ENCODE data around the gene AK6. TPM values are rescaled to one million over a fixed set of nuclear protein-coding genes. Genes with fewer than 3 reads are reported as not detected.

Gene AK6
- total and polyA plus RNA-seq, 8 donors: 31.1 to 61.8 (median 51.6) TPM

- no peaks in the 10 kb centered on the region for H3K27me3 ChIP-seq
- no peak overlapping the region for H3K4me3 ChIP-seq
- peaks cover 0 to 38% of the 10 kb centered on the region in 2 donors for H3K36me3 ChIP-seq
- intact Hi-C loops (cut with DNase I): no loop called here
- no peak overlapping the region for H3K27ac ChIP-seq
- ATAC-seq (no peak), DNase-seq (no peak)
- H3K4me1 ChIP-seq: no peaks in the 10 kb centered on the region
- TF ChIP-seq CTCF (IDR thresholded peaks at IDR 0.05): no peak
- H3K9me3 ChIP-seq: no peaks in the 10 kb centered on the region
Observed at GRCh38 chr5:69313428-69313827, 55.9 kb downstream of the AK6 start.

GRCh38 chr5:69312459-69313160, 56.7 kb downstream of the AK6 start:
- no peaks in the 10 kb centered on the region for H3K4me1 ChIP-seq
- no peaks in the 10 kb centered on the region for H3K27me3 ChIP-seq
- ATAC-seq: no peak
- H3K36me3 ChIP-seq: peaks cover 0 to 41% of the 10 kb centered on the region in 2 donors
- intact Hi-C loops (cut with DNase I): no loop called here
- no peak for TF ChIP-seq CTCF (IDR thresholded peaks at IDR 0.05)
- H3K27ac ChIP-seq: peak overlapping the region in 1 of 2 donors; percentile 58
- H3K4me3 ChIP-seq: no peak overlapping the region
- H3K9me3 ChIP-seq: no peaks in the 10 kb centered on the region
- no peak for DNase-seq

DNA sequence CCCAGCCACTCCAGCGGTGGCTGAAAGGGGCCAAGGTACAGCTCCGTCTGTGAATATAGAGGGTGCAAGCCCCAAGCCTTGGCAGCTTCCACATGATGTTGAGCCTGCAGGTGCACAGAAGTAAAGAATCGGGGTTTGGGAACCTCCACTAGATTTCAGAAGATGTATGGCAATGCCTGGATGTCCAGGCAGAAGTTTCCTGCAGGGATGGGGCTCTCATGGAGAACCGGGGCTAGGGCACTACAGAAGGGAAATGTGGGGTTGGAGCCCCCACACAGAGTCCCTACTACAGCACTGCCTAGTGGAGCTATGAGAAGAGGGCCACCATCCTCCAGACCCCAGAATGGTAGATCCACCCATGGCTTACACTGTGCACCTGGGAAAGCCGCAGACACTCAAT, 59.9 kb downstream of the AK6 start:
- no peak for TF ChIP-seq CTCF (IDR thresholded peaks at IDR 0.05)
- Histone ChIP-seq H3K9me3 (no peaks in the 10 kb centered on the region), H3K36me3 (peaks cover 0 to 58% of the 10 kb centered on the region in 2 donors), H3K4me3 (no peak overlapping the region), H3K4me1 (no peaks in the 10 kb centered on the region), H3K27ac (no peak overlapping the region), H3K27me3 (no peaks in the 10 kb centered on the region)
- no peak for ATAC-seq
- no peak for DNase-seq
- intact Hi-C loops (cut with DNase I): no loop called here

DNA sequence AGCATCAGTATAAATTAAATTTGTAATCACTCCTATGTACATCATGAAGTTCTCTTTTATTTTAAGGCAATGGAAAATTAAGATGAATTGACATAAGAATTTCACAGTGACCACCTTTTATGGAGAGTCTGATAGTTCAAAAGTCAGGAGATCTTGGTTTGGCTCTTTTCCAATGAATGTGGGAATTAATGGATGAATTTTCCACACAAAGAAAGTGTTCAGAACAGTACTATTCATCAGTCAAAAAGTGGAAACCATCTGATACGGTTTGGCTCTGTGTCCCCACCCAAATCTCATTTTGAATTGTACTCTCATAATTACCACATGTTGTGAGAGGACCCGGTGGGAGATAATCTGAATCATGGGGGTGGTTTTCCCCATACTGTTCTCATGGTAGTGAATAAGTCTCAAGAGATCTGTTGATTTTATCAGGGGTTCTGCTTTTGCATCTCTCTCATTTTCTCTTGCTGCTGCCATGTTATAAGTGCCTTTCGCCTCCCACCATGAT, 61.2 kb downstream of the AK6 start:
- DNase-seq (no peak), ATAC-seq (no peak)
- no peaks in the 10 kb centered on the region for H3K4me1 ChIP-seq
- TF ChIP-seq CTCF (IDR thresholded peaks at IDR 0.05): no peak
- no peaks in the 10 kb centered on the region for H3K9me3 ChIP-seq
- H3K4me3 ChIP-seq: no peak overlapping the region
- H3K27me3 ChIP-seq: no peaks in the 10 kb centered on the region
- no peak overlapping the region for H3K27ac ChIP-seq
- H3K36me3 ChIP-seq: peaks cover 0 to 48% of the 10 kb centered on the region in 2 donors
- intact Hi-C loops (cut with DNase I): no loop called here

- H3K27ac ChIP-seq: no peak overlapping the region
- no peaks in the 10 kb centered on the region for H3K9me3 ChIP-seq
- no peak for TF ChIP-seq CTCF (IDR thresholded peaks at IDR 0.05)
- ATAC-seq (no peak), DNase-seq (no peak)
- H3K27me3 ChIP-seq: no peaks in the 10 kb centered on the region
- H3K4me3 ChIP-seq: no peak overlapping the region
- H3K36me3 ChIP-seq: peaks cover 0 to 42% of the 10 kb centered on the region in 2 donors
- no peaks in the 10 kb centered on the region for H3K4me1 ChIP-seq
- intact Hi-C loops (cut with DNase I): no loop called here
Observed at GRCh38 chr5:69305512-69305911, 63.8 kb downstream of the AK6 start.

Other genes starting within 250 kb of the AK6 start
- gene CCNB1, start 202.4 kb downstream of the AK6 start, total RNA-seq: 10 to 100 TPM in 1 of 2 donors, 1 to 10 TPM in 1; 8.9 to 30.0 TPM
- gene CCNB1, start 202.4 kb downstream of the AK6 start, polyA plus RNA-seq (ENCODE audit: insufficient read length in 6 of 6): 100 to 1,000 TPM in 2 of 6 donors, 10 to 100 TPM in 4; 65.8 to 146 (median 81.2) TPM
- 1 to 10 TPM; 4.1 to 6.4 TPM for gene CENPH, start 179.9 kb downstream of the AK6 start, total RNA-seq
- 10 to 100 TPM; 16.2 to 30.9 (median 23.1) TPM for gene CENPH, start 179.9 kb downstream of the AK6 start, polyA plus RNA-seq (ENCODE audit: insufficient read length in 6 of 6)
- 10 to 100 TPM; 15.9 to 22.8 TPM for gene CDK7, start 134.6 kb downstream of the AK6 start, total RNA-seq
- 10 to 100 TPM; 31.6 to 38.0 (median 32.6) TPM for gene CDK7, start 134.6 kb downstream of the AK6 start, polyA plus RNA-seq (ENCODE audit: insufficient read length in 6 of 6)
- 10 to 100 TPM; 11.7 to 13.7 TPM for gene CCDC125, start 36.7 kb downstream of the AK6 start, total RNA-seq
- gene CCDC125, start 36.7 kb downstream of the AK6 start, polyA plus RNA-seq (ENCODE audit: insufficient read length in 6 of 6): 10 to 100 TPM; 11.0 to 13.5 (median 12.0) TPM
- gene TAF9, start within 50 bp of the AK6 start, total RNA-seq: 10 to 100 TPM; 39.1 to 40.6 TPM
- gene TAF9, start within 50 bp of the AK6 start, polyA plus RNA-seq (ENCODE audit: insufficient read length in 6 of 6): 10 to 100 TPM; 51.2 to 56.0 (median 53.6) TPM
- 10 to 100 TPM; 18.7 to 19.2 TPM for gene RAD17, start 298 bp upstream of the AK6 start, total RNA-seq
- 10 to 100 TPM; 36.3 to 41.6 (median 37.9) TPM for gene RAD17, start 298 bp upstream of the AK6 start, polyA plus RNA-seq (ENCODE audit: insufficient read length in 6 of 6)
- 10 to 100 TPM; 24.6 to 38.3 TPM for gene MARVELD2, start 45.6 kb upstream of the AK6 start, total RNA-seq
- 10 to 100 TPM; 16.1 to 23.9 (median 21.7) TPM for gene MARVELD2, start 45.6 kb upstream of the AK6 start, polyA plus RNA-seq (ENCODE audit: insufficient read length in 6 of 6)
- 100 to 1,000 TPM in 1 of 2 donors, 10 to 100 TPM in 1; 85.7 to 124 TPM for gene OCLN, start 123.3 kb upstream of the AK6 start, total RNA-seq
- 10 to 100 TPM; 38.6 to 51.8 (median 46.4) TPM for gene OCLN, start 123.3 kb upstream of the AK6 start, polyA plus RNA-seq (ENCODE audit: insufficient read length in 6 of 6)
- 10 to 100 TPM; 30.6 to 36.0 TPM for gene GTF2H2C, start 190.7 kb upstream of the AK6 start, total RNA-seq
- gene GTF2H2C, start 190.7 kb upstream of the AK6 start, polyA plus RNA-seq (ENCODE audit: insufficient read length in 6 of 6): 10 to 100 TPM; 51.2 to 90.1 (median 63.6) TPM